Measurements from ENCODE around the gene KMT5B.

- TF ChIP-seq CTCF (IDR thresholded peaks at IDR 0.05 in 8 of 11, conservative IDR thresholded peaks at IDR 0.05 in 3 of 11) (peak in 6 of 11 experiments; percentile 16 to 58 (median 34)), POLR2A (IDR thresholded peaks at IDR 0.05) (peak; percentile 83 to 95 (median 92))
Measured at GRCh38 chr11:68213555-68214172, 568 bp upstream of the KMT5B start.
